Iris pigment epithelial cell (primary cell): ENCODE results near the gene FGD6.

Experiments used
- DNase-seq: peaks from one replicate; pipeline ENCODE4 v3.0.0-alpha.2; 2011; ENCODE audit warnings: low read depth

Gene FGD6

GRCh38 chr12:95083938-95084337, 133.3 kb downstream of the FGD6 start:
- DNase-seq = peak; percentile 51

GRCh38 chr12:95083471-95083870, 133.8 kb downstream of the FGD6 start:
- DNase-seq = no peak

- no peak for DNase-seq
Measured at GRCh38 chr12:95077341-95077740, 139.9 kb downstream of the FGD6 start.

GRCh38 chr12:95074766-95075165, 142.5 kb downstream of the FGD6 start:
- no peak for DNase-seq

GRCh38 chr12:95073698-95074520, 143.4 kb downstream of the FGD6 start:
- DNase-seq = no peak

- DNase-seq = peak; percentile 94
Measured at GRCh38 chr12:95072900-95073697, 144.2 kb downstream of the FGD6 start, which contains the start of gene NR2C1. Gene NR2C1 (minus strand): TSS chr12:95073618. CDS start chr12:95067384, 6,234 bp downstream.

GRCh38 chr12:95070378-95070777, 146.9 kb downstream of the FGD6 start:
- DNase-seq = no peak

- DNase-seq = peak; percentile 25
Measured at GRCh38 chr12:95066091-95066855, 151.0 kb downstream of the FGD6 start.

- DNase-seq = no peak
Measured at GRCh38 chr12:95060951-95061350, 156.3 kb downstream of the FGD6 start.

GRCh38 chr12:95059984-95060383, 157.3 kb downstream of the FGD6 start:
- no peak for DNase-seq

GRCh38 chr12:95057424-95057823, 159.8 kb downstream of the FGD6 start:
- no peak for DNase-seq

GRCh38 chr12:95055057-95055456, 162.2 kb downstream of the FGD6 start:
- DNase-seq = no peak

GRCh38 chr12:95054206-95054605, 163.1 kb downstream of the FGD6 start:
- no peak for DNase-seq

- DNase-seq = no peak
Measured at GRCh38 chr12:95051241-95051640, 166.0 kb downstream of the FGD6 start.

- DNase-seq = peak; percentile 31
Measured at GRCh38 chr12:95037906-95038305, 179.4 kb downstream of the FGD6 start.

GRCh38 chr12:95034750-95035149, 182.5 kb downstream of the FGD6 start:
- DNase-seq = no peak
